B cell (primary cell): ENCODE measurements around the gene STXBP1. TPM values are rescaled to one million over a fixed set of nuclear protein-coding genes. Genes with fewer than 3 reads are reported as not detected.

Experiments
- ATAC-seq: fragments of 200-7000 bp; cut with Tn5 transposase; one replicate; pipeline ENCODE4 v1.10.0; 2021; ENCODE audit warnings: low read depth, mild to moderate bottlenecking, moderate number of reproducible peaks, moderate library complexity
- CTCF ChIA-PET: fragments of 350-600 bp; sonication (Branson Sonifier 250); formaldehyde crosslinking; loops from one replicate; lab custom pipeline; 2021; ENCODE audit warnings: antibody characterized with exemption, inconsistent platforms; lab: Charles Lee
- POLR2A ChIA-PET: fragments of 350-600 bp; sonication (Branson Sonifier 250); formaldehyde crosslinking; loops from one replicate; lab custom pipeline; 2021; ENCODE audit warnings: antibody characterized with exemption; lab: Charles Lee
- DNase-seq: peaks from one replicate; pipeline ENCODE4 v3.0.0; 2013
- H2AFZ ChIP-seq: 2 replicates; pipeline ENCODE4 v1.6.1; 2012; ENCODE audit warnings: mild to moderate bottlenecking, low read depth, low read length; ENCODE audit not compliant: insufficient read depth, poor library complexity, severe bottlenecking
- H3K27ac ChIP-seq, 2 donors: 1 replicate in 1 of 2; 2 replicates in 1 of 2; pipeline ENCODE4 v1.5.1; 2012 to 2013; ENCODE audit warnings: low read length in 2 of 2, mild to moderate bottlenecking in 2 of 2, moderate library complexity in 1 of 2
- H3K27me3 ChIP-seq, 4 experiments: fragments of 200-600 bp in 1 of 4; sonication (generic) in 1 of 4; replicated peaks in 1 of 4; 1 replicate in 2 of 4; 2 replicates in 2 of 4; pipeline versions ENCODE4 v1.6.1 to v1.7.0; 2013 to 2016; ENCODE audit warnings: low read length in 3 of 4, mild to moderate bottlenecking in 2 of 4, mixed read lengths in 1 of 4, moderate library complexity in 1 of 4; ENCODE audit not compliant: insufficient read depth in 4 of 4, control insufficient read depth in 3 of 4; ENCODE audit errors: control extremely low read depth in 1 of 4
- H3K36me3 ChIP-seq, 2 experiments: replicated peaks in 1 of 2; 1 replicate in 1 of 2; 2 replicates in 1 of 2; pipeline versions ENCODE4 v1.6.1 to v1.7.1; 2013; ENCODE audit warnings: low read length in 1 of 2; ENCODE audit not compliant: insufficient read depth in 2 of 2, control insufficient read depth in 1 of 2; ENCODE audit errors: control extremely low read depth in 1 of 2, extremely low read depth in 1 of 2
- H3K4me1 ChIP-seq, 2 donors: fragments of 200-600 bp in 1 of 2; sonication (generic) in 1 of 2; 1 replicate in 1 of 2; 2 replicates in 1 of 2; pipeline versions ENCODE4 v1.5.1 to v1.6.1; 2013 to 2017; ENCODE audit warnings: low read length in 2 of 2; ENCODE audit not compliant: control insufficient read depth in 2 of 2, insufficient read depth in 2 of 2
- H3K4me2 ChIP-seq: replicated peaks from 2 replicates; pipeline ENCODE3; 2012; ENCODE audit warnings: mild to moderate bottlenecking, low read depth, low read length; ENCODE audit not compliant: poor library complexity, severe bottlenecking
- H3K4me3 ChIP-seq, 5 experiments: fragments of 200-600 bp in 1 of 5; sonication (generic) in 1 of 5; 1 replicate in 3 of 5; 2 replicates in 2 of 5; pipeline versions ENCODE4 v1.5.1 to v1.7.0; 2011 to 2016; ENCODE audit warnings: low read length in 4 of 5, mild to moderate bottlenecking in 4 of 5, low read depth in 2 of 5, control low read depth in 1 of 5, moderate library complexity in 1 of 5; ENCODE audit not compliant: insufficient read depth in 1 of 5; ENCODE audit errors: control extremely low read depth in 1 of 5, extremely low read depth in 1 of 5
- H3K79me2 ChIP-seq: fragments of 200-600 bp; sonication (generic); one replicate; pipeline ENCODE4 v1.6.0; 2016; ENCODE audit warnings: low read length; ENCODE audit not compliant: control insufficient read depth, insufficient read depth
- H3K9ac ChIP-seq: fragments of 200-600 bp; sonication (generic); 2 replicates; pipeline ENCODE4 v1.6.1; 2017; ENCODE audit warnings: mild to moderate bottlenecking, low read length, moderate library complexity
- H3K9me3 ChIP-seq, 3 donors: one replicate each; pipeline versions ENCODE4 v1.6.1 to v1.7.1; 2013; ENCODE audit warnings: low read length in 2 of 3; ENCODE audit not compliant: control insufficient read depth in 2 of 3, insufficient read depth in 1 of 3; ENCODE audit errors: control extremely low read depth in 1 of 3
- H4K20me1 ChIP-seq: 2 replicates; pipeline ENCODE4 v1.6.0; 2012; ENCODE audit warnings: mild to moderate bottlenecking, low read length; ENCODE audit not compliant: insufficient read depth, control insufficient read depth, poor library complexity, severe bottlenecking
- H3K27ac Mint-ChIP-seq: one replicate; pipeline ENCODE4 v1.8.0; 2021; ENCODE audit warnings: mixed read lengths
- H3K27me3 Mint-ChIP-seq: one replicate; pipeline ENCODE4 v1.8.0; 2021; ENCODE audit warnings: mixed read lengths
- H3K4me1 Mint-ChIP-seq: one replicate; pipeline ENCODE4 v1.8.0; 2021; ENCODE audit warnings: mixed read lengths
- H3K4me3 Mint-ChIP-seq: one replicate; pipeline ENCODE4 v1.8.0; 2021; ENCODE audit warnings: mixed read lengths
- H3K9me3 Mint-ChIP-seq: one replicate; pipeline ENCODE4 v1.8.0; 2022; ENCODE audit warnings: mixed read lengths; ENCODE audit not compliant: insufficient read depth
- CTCF ChIP-seq: fragments of 200-600 bp; IDR thresholded peaks from one replicate; pipeline ENCODE4 v1.8.0; 2022; ENCODE audit warnings: antibody characterized with exemption, mild to moderate bottlenecking
- EZH2 ChIP-seq: IDR thresholded peaks from 2 replicates; pipeline ENCODE4 v1.6.1; 2012; ENCODE audit warnings: borderline replicate concordance, low read depth, mild to moderate bottlenecking, moderate library complexity, low read length; ENCODE audit not compliant: insufficient read depth, poor library complexity, severe bottlenecking
- WGBS: methylation state at CpG from one replicate; pipeline ENCODE4 v1.1.5; 2013; ENCODE audit warnings: missing lambda C conversion rate; ENCODE audit not compliant: insufficient coverage; 5-methylcytosine and 5-hydroxymethylcytosine counted together
- intact Hi-C: fragments of 100-400 bp; cut with micrococcal nuclease; formaldehyde crosslinking; loops from one replicate; pipeline ENCODE4 v1.10.0; 2022
- polyA plus RNA-seq: library from polyadenylated mRNA; depleted of rRNA; stranded (reverse); fragments of >200 nt; gene quantifications from 2 replicates; pipeline ENCODE4 v1.2.3, GENCODE V29; 2012
- total RNA-seq, 2 donors: library from RNA; stranded (reverse); fragments of 120-200 nt in 1 of 2; gene quantifications; 1 replicate in 1 of 2; 2 replicates in 1 of 2; pipeline versions ENCODE4 v1.2.3 to v1.2.4, GENCODE V29; 2013 to 2022

STXBP1 gene
- total and polyA plus RNA-seq, 2 donors (not counting 1 experiment from before 2014, with no cell fraction given): 0.62 TPM; not detected in 1

- Histone ChIP-seq H2AFZ (no peak overlapping the region), H4K20me1 (no peaks in the 10 kb centered on the region), H3K4me1 (no peaks in the 10 kb centered on the region), H3K4me2 (no peak overlapping the region), H3K79me2 (no peaks in the 10 kb centered on the region), H3K4me3 (no peak overlapping the region), H3K27me3 (no peaks in the 10 kb centered on the region), H3K27ac (no peak overlapping the region), H3K9ac (no peak overlapping the region), H3K36me3 (no peaks in the 10 kb centered on the region), H3K9me3 (no peaks in the 10 kb centered on the region)
- DNase-seq (no peak), ATAC-seq (no peak)
- Mint-ChIP-seq H3K4me1 (peaks cover 3% of the 10 kb centered on the region), H3K4me3 (no peak overlapping the region), H3K27ac (no peak overlapping the region), H3K9me3 (no peaks in the 10 kb centered on the region), H3K27me3 (no peaks in the 10 kb centered on the region)
- ChIA-PET CTCF (interaction anchor here (0.6 kb wide), 1 partner anchor 77 kb away, joined by 3 read pairs; no protein-coding TSS in a partner anchor), POLR2A (no interaction called here)
- WGBS: 100% methylated on average over 2 of the region's 4 CpGs
- TF ChIP-seq EZH2 (no peak), CTCF (no peak)
- intact Hi-C loops: no loop called here
Observed at GRCh38 chr9:127693697-127694096, 81.6 kb downstream of the STXBP1 start.

GRCh38 chr9:127694890-127695720 is 83.0 kb downstream of the STXBP1 start:
- POLR2A ChIA-PET: no interaction called here
- no peaks in the 10 kb centered on the region for H4K20me1 ChIP-seq
- WGBS: 90% methylated on average over 2 of the region's 9 CpGs
- H3K4me1 ChIP-seq: peaks cover 6 to 12% of the 10 kb centered on the region in 2 donors
- Mint-ChIP-seq H3K27me3 (no peaks in the 10 kb centered on the region), H3K27ac (no peak overlapping the region), H3K9me3 (no peaks in the 10 kb centered on the region), H3K4me1 (peaks cover 11% of the 10 kb centered on the region), H3K4me3 (no peak overlapping the region)
- H3K9ac ChIP-seq: no peak overlapping the region
- CTCF ChIA-PET: no interaction called here
- H3K4me3 ChIP-seq: no peak overlapping the region
- H3K27me3 ChIP-seq: no peaks in the 10 kb centered on the region
- H2AFZ ChIP-seq: no peak overlapping the region
- intact Hi-C loops: no loop called here
- TF ChIP-seq CTCF (no peak), EZH2 (no peak)
- H3K27ac ChIP-seq: no peak overlapping the region
- DNase-seq (no peak), ATAC-seq (no peak)
- no peak overlapping the region for H3K4me2 ChIP-seq
- H3K79me2 ChIP-seq: no peaks in the 10 kb centered on the region
- no peaks in the 10 kb centered on the region for H3K36me3 ChIP-seq
- H3K9me3 ChIP-seq: no peaks in the 10 kb centered on the region
